Non-pigmented ciliary epithelial cell (primary cell): ENCODE measurements around the gene TRAF7.

ENCODE experiments used
- DNase-seq: peaks from one replicate; pipeline ENCODE4 v3.0.0-alpha.2; 2010; ENCODE audit warnings: low read depth

TRAF7 gene

GRCh38 chr16:2181952-2182351 is 26.4 kb downstream of the TRAF7 start:
- no peak for DNase-seq

DNA sequence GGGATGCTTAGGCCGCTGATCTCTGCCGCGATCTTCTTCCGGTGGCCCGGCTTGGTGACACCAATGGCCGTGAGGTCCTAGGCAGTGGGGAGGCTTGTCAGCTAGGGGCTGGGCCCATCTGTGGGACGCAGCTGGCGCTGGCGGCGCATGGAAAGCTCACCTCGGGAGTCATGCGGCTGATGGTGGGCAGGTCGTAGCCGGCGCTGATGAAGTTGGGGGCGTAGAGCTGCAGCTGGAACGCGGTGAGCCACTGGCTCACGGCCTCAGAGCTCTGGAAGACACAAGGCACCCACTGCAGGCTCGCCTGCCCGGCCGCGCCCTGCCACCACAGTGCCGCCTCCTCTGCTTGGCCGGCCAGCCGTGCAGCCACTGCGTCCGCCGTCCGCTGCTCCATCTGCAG is 28.1 kb downstream of the TRAF7 start:
- no peak for DNase-seq

- DNase-seq: no peak
Observed at GRCh38 chr16:2184346-2184745, 28.8 kb downstream of the TRAF7 start.

GRCh38 chr16:2184962-2185361 is 29.4 kb downstream of the TRAF7 start:
- DNase-seq: no peak

DNA sequence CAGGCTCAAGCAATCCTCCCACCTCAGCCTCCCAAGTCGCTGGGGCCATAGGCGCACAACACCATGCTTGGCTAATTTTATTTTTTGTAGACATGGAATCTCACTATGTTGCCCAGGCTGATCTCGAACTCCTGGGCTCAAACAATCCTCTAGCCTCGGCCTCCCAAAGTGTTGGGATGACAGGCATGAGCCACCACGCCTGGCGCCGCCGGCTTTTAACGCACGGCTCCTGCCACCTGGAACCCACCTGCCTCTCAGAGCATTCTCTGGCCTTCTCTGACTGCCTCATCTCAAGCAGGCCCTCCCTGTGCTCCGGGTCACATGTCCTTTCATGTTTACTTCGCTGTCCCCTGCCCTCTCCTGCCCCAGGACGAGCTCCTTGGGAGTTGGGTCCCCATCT is 30.5 kb downstream of the TRAF7 start:
- no peak for DNase-seq

- DNase-seq: no peak
Observed at GRCh38 chr16:2186505-2186904, 30.9 kb downstream of the TRAF7 start.

- DNase-seq: no peak
Observed at GRCh38 chr16:2187212-2187611, 31.6 kb downstream of the TRAF7 start.

GRCh38 chr16:2188395-2188794 is 32.8 kb downstream of the TRAF7 start:
- DNase-seq: no peak

DNA sequence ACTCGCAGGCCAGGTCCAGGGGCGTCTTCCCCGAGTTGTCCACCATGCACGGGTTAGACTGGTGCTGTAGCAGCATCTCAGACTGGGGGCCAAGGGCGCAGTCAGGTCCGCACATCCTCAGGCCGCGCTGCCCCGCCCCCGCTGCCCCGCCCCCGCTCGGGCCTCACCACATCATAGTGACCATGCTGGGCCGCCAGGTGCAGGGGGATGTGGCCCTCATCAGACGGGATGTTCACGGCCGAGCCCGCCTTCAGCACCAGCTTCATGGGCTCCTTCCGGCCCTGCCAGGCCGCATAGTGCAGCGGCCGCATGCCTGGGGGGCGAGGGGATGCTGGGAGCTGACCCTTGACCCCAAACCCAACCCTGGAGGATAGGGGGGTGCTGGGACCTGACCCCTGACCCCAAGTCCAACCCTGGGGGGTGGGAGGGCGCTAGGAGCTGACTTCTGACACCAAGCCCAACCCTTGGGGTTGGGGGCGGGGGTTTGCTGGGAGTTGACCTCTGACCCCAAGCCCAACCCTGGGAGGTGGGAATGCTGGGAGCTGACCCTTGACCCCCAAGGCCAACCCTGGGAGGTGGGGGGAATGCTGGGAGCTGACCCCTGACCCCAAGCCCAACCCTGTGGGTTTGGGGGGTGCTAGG is 33.8 kb downstream of the TRAF7 start:
- no peak for DNase-seq

- no peak for DNase-seq
Observed at GRCh38 chr16:2190002-2190658, 34.5 kb downstream of the TRAF7 start.

DNA sequence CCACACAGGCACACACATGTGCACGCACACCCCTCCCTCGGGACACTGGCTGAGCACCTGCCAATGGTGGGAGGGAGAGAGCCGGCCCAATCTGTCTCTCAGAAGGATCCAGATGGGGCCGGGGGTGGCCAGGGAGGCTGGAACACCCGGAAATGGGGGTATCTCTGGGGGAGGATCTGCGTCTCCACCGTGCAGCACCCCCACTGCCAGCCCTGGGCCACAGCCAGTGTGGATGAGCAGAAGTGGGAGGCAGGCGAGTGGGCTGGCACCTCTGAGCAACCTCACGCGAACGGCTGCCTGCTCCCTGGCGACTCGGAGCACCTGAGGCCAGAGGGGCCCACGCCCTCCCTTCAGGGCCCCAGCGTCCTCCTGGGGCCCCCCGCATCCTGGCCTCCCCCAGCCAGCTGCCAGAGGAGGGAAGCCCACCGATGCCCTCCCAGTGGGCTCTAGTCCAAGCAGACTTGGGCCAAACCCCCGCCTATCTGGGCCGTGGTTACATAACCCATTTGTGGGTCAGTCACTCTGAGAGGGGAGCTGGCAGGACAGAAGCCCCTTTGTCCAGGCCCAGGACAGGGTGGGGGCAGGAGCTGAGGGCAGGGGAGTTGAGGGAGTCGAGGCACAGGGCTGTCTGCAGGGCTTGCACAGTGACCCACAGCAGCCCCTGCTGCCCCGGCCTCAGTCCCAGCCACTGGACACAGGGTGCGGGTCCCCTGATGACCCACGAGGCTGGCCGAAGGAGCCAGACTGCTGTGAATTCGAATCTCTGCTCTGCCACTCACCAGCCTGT is 35.3 kb downstream of the TRAF7 start:
- no peak for DNase-seq

DNA sequence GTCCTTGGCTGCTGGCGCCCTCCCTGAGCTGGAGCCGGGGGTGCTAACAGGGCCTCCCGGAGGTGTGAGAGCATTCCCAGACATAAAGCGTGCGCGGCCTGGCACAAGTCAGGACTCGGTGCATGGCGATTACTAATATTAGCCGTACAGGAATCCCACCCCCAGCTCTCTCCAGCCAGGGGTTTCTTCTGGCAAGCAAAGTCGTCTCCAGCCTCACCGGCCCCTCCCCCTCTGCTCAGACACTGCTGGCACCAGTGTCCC is 35.8 kb downstream of the TRAF7 start:
- no peak for DNase-seq

GRCh38 chr16:2194166-2194834 is 38.7 kb downstream of the TRAF7 start:
- no peak for DNase-seq

DNA sequence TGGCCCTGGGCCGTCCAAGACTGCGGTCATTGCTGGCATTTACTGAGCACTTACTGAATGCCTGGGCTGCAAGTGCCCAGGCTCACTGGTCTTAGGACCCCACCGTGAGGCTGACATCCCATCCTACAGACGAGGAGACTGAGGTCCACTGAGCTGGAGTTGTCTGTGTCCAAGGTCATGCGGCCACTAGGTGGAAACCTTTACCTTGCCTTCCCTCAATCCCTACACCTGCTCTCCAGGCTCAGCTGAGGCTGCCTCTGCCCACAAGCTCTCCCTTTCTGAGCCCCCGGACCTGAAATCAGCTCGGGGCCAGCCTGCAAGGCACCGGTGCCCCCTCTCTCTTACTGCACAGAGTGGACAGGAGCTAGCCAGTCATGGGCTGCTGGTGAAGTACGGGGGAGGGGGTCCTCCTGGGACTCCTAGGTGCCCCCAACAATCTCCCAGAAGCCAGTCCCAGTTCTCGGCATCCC is 39.3 kb downstream of the TRAF7 start:
- no peak for DNase-seq

- DNase-seq: no peak
Observed at GRCh38 chr16:2195322-2196161, 40.0 kb downstream of the TRAF7 start.

GRCh38 chr16:2196162-2196980 is 40.8 kb downstream of the TRAF7 start, which contains the start of gene CASKIN1:
TSS of gene CASKIN1 (minus strand) at chr16:2196605. CDS start at chr16:2196432, 173 bp downstream.
- DNase-seq: no peak

DNA sequence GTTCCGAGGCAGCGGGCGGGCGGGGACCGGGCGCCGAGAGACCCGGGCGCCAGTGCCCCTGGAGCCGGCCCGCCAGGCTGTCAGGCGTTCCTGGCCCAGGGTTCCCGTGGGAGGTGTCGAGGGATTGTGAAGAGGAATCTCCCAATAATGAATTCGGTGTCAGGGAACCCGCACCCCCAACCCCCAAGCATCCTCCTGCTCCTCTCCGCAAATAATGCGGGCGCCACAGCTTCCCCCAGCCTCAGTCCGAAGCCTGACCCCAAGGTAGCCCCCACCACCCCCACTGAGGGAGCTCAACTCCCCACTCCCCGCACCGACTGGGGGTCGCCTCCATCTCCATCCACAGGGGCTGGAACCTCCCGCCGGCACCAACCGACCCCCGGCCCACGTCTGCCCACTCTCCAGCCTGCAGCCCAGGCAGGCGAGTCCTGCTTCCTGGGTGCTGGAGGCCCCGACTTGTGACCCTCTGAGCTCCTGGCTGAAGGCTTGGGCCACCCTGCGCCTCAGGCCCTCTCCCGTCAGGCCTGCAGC is 41.5 kb downstream of the TRAF7 start:
- DNase-seq: no peak

GRCh38 chr16:2197765-2198164 is 42.2 kb downstream of the TRAF7 start:
- no peak for DNase-seq

DNA sequence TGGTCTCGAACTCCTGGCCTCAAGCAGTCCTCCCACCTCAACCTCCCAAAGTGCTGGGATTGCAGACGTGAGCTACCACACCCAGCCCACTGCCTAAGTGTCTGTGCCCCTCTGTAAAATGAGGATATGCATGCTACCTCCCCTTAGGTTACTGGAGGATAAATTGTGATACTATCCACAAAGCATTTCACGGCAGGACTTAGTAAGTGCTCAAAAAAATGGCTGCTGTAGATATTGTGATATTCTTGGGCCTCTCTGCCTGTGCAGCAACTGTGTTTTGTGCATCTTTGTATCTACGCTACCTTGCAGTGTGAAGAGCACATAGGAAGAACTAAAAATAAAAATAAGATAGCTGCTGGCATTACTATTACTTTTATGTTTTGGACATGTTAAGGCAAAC is 42.7 kb downstream of the TRAF7 start:
- no peak for DNase-seq

DNA sequence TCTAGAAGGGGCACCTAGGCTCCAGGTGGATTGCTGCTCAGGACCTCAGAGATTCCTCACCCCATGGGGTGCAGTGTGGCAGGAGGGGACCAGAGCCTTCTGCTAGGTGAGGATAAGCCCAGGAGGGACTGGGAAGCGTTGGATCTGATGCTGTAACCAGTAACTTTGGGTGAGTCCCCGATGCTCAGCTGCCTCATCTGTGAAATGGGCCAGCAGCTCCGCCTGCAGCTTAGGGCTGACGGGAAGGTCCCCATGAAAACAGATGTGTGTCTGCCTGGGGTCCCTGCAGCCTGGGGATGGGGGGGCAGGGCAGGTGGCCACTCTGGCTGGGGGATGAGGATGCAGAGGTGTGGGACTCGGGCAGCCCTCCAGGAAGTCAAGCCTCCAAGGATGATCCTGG is 43.5 kb downstream of the TRAF7 start:
- no peak for DNase-seq
